Epidermal melanocyte (primary cell): Measurements from ENCODE around the gene PDE6D.

Experiments
- DNase-seq: peaks from one replicate; pipeline ENCODE4 v3.0.0; 2011; ENCODE audit warnings: low spot score; ENCODE audit not compliant: insufficient read length

PDE6D gene

DNA sequence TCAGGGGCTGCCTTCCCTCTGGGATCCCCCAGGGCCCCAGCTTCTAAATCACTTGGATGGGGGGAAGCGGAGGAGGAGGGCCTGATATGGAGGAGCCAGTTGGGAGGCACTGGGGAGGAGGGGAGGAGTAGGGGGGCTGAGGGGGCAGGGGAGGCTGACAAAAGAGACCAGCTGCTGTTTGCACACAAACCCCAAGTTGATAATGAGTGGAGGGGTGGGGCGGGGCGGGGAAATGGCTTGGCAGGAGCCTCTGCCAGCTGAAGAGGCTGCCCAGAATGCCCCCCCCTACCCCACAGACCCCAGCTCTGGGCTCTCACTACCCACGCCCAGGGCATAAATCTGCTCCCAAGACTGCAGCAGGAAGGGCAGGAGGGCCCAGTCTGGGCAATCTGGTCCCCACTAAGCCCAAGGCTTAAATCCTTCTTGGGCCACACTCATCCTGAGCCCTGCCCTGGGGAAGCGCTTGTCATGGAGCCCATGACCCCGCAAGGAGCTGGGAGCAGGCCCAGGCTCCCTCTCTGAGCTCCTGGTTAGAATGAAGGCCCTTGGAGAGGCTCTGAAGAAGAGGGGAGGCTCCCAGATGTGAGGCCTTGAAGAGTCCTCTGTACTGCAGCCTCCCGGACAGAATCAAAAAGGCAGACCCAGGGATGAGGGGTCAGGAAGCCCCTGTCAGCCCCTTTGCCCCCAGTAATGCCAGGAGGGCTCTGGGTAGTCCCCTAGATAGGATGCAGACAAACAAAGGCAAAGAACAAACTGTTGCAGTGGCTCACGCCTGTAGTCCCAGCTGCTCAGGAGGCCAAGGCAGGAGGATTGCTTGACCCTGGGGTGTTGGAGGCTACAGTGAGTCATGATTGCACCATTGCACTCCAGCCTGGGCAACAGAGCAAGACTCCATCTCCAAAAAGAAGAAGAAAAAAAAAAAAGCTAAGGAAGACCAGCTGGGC lies 97.5 kb downstream of the PDE6D start:
- no peak for DNase-seq

DNA sequence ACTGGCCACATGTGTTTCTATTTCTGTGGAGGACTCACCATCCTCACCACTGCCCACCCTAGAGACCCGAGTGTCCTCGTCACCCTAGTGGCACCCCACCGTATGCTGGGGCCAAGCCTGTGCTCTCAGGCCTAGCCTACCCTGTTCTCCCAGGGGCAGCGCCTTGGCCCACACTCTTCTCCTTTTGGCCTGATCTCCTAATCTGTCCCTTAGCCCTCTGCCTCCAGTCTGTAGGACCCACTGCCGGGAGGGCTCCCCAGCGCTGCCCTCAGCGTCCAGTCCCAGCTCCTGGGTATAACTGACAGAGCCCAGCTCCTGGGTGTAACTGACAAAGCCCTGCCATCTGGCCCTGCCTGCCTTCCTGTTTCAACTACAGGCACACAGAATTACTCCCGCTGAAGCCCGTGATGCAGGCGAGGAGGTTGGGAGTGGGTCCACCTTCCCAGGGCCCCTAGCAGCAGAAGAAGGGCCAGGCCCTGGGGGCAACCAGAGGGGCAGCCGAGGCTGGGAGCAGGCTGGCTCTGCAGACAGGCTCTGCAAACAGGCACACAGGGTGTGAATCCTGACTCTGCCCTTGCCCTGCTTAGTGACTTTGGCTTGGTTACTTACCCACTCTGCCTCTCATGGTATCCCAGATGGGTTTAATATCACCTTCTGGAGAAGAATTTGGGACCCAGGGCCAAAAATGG lies 98.3 kb downstream of the PDE6D start:
- no peak for DNase-seq
